Neuronal stem cell (in vitro differentiated cells): ENCODE data around the gene NOL7.

Experiments used
- DNase-seq: peaks from one replicate; pipeline ENCODE4 v3.0.0-alpha.2; 2013; ENCODE audit warnings: low spot score
- H2AFZ ChIP-seq: one replicate; pipeline ENCODE4 v1.6.1; 2013; ENCODE audit warnings: mild to moderate bottlenecking, low read length, inconsistent platforms
- H2AK5ac ChIP-seq: 2 replicates; pipeline ENCODE4 v1.6.1; 2013; ENCODE audit warnings: low read depth, mild to moderate bottlenecking, inconsistent platforms, low read length, moderate library complexity, mixed read lengths
- H2BK120ac ChIP-seq: 2 replicates; pipeline ENCODE4 v1.6.1; 2013; ENCODE audit warnings: low read depth, mild to moderate bottlenecking, inconsistent platforms, low read length, moderate library complexity, mixed read lengths
- H2BK12ac ChIP-seq: one replicate; pipeline ENCODE4 v1.6.1; 2013; ENCODE audit warnings: low read length, inconsistent platforms
- H2BK15ac ChIP-seq: 2 replicates; pipeline ENCODE4 v1.6.1; 2013; ENCODE audit warnings: mild to moderate bottlenecking, low read length, inconsistent platforms, mixed read lengths
- H2BK5ac ChIP-seq: one replicate; pipeline ENCODE4 v1.6.1; 2013; ENCODE audit warnings: inconsistent platforms, mild to moderate bottlenecking, low read length, moderate library complexity
- H3K14ac ChIP-seq: one replicate; pipeline ENCODE4 v1.6.1; 2013; ENCODE audit warnings: low read length, inconsistent platforms
- H3K18ac ChIP-seq: 2 replicates; pipeline ENCODE4 v1.6.1; 2013; ENCODE audit warnings: low read length, inconsistent platforms
- H3K23ac ChIP-seq: 2 replicates; pipeline ENCODE4 v1.6.1; 2013; ENCODE audit warnings: low read depth, mild to moderate bottlenecking, mixed read lengths, low read length, inconsistent platforms; ENCODE audit not compliant: poor library complexity
- H3K27ac ChIP-seq: replicated peaks from 3 replicates; pipeline ENCODE4 v1.5.1; 2013; ENCODE audit warnings: low read length, inconsistent platforms
- H3K27me3 ChIP-seq, 3 experiments: 2 replicates each; pipeline ENCODE4 v1.6.1; 2013; ENCODE audit warnings: low read length in 3 of 3, mild to moderate bottlenecking in 2 of 3, inconsistent platforms in 1 of 3, low read depth in 1 of 3, mixed read lengths in 1 of 3, moderate library complexity in 1 of 3; ENCODE audit not compliant: control insufficient read depth in 3 of 3, insufficient read depth in 3 of 3
- H3K36me3 ChIP-seq, 2 donors: replicated peaks in 1 of 2; 2 replicates each; pipeline ENCODE4 v1.6.1; 2013; ENCODE audit warnings: low read length in 2 of 2; ENCODE audit not compliant: control insufficient read depth in 2 of 2, insufficient read depth in 2 of 2
- H3K4ac ChIP-seq: 2 replicates; pipeline ENCODE4 v1.6.1; 2013; ENCODE audit warnings: inconsistent platforms, mild to moderate bottlenecking, low read length, moderate library complexity
- H3K4me1 ChIP-seq, 2 donors: 1 replicate in 1 of 2; 2 replicates in 1 of 2; pipeline ENCODE4 v1.6.1; 2013; ENCODE audit warnings: low read length in 2 of 2, low read depth in 1 of 2; ENCODE audit not compliant: control insufficient read depth in 2 of 2, insufficient read depth in 1 of 2
- H3K4me2 ChIP-seq: one replicate; pipeline ENCODE4 v1.6.1; 2013; ENCODE audit warnings: mild to moderate bottlenecking, low read length, inconsistent platforms; ENCODE audit not compliant: insufficient read depth, poor library complexity, severe bottlenecking
- H3K4me3 ChIP-seq, 2 donors: 2 replicates each; pipeline ENCODE4 v1.5.1; 2013; ENCODE audit warnings: low read length in 2 of 2, mild to moderate bottlenecking in 2 of 2, inconsistent platforms in 1 of 2, moderate library complexity in 1 of 2
- H3K79me1 ChIP-seq: one replicate; pipeline ENCODE4 v1.6.1; 2013; ENCODE audit warnings: low read depth, mild to moderate bottlenecking, inconsistent platforms, low read length, moderate library complexity
- H3K9ac ChIP-seq: one replicate; pipeline ENCODE4 v1.6.1; 2013; ENCODE audit warnings: mild to moderate bottlenecking, low read depth, low read length, inconsistent platforms; ENCODE audit not compliant: poor library complexity
- H3K9me3 ChIP-seq, 2 donors: replicated peaks in 1 of 2; 2 replicates each; pipeline versions ENCODE3 to v1.6.1; 2013; ENCODE audit warnings: low read length in 2 of 2, mild to moderate bottlenecking in 2 of 2, inconsistent platforms in 1 of 2, low read depth in 1 of 2, mixed read lengths in 1 of 2, moderate library complexity in 1 of 2; ENCODE audit not compliant: control insufficient read depth in 2 of 2, insufficient read depth in 1 of 2
- H4K8ac ChIP-seq: one replicate; pipeline ENCODE4 v1.6.1; 2013; ENCODE audit warnings: low read depth, mild to moderate bottlenecking, inconsistent platforms, low read length, moderate library complexity
- H4K91ac ChIP-seq: one replicate; pipeline ENCODE4 v1.6.1; 2013; ENCODE audit warnings: low read length, low read depth, mild to moderate bottlenecking, inconsistent platforms; ENCODE audit not compliant: poor library complexity
- WGBS, 2 donors: extraction: QIAGEN DNeasy Blood & Tissue Kit; methylation state at CpG; one replicate each; pipeline ENCODE4 v1.1.7; 2013; ENCODE audit warnings: missing lambda C conversion rate in 2 of 2, mixed read lengths in 1 of 2; ENCODE audit not compliant: insufficient read length in 2 of 2, insufficient replicate concordance in 1 of 2; ENCODE audit errors: extremely low coverage in 2 of 2; 5-methylcytosine and 5-hydroxymethylcytosine counted together

The NOL7 gene

DNA sequence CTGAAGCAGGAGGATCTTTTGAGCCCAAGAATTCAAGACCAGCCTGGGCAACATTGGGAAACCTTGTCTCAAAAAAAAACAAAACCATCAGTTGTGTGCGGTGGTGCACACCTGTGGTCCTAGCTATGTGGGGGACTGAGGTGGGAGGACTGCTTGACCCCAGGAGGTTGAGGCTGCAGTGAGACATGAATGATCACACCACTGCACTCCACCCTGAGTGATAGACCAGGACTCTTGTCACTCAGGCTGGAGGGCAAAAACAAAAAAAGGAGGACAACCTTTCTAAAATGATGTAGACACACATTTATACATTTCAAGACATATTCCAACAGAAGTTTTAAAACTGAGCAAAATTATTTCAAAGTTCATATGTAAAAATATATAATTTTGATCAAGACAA is 45.1 kb downstream of the NOL7 start:
- no CpG with 5 or more reads among the region's 1 CpG for WGBS, 2 donors
- H3K79me1 ChIP-seq, result peaks cover 3% of the 10 kb centered on the region
- H3K4me3 ChIP-seq, result no peak overlapping the region

DNA sequence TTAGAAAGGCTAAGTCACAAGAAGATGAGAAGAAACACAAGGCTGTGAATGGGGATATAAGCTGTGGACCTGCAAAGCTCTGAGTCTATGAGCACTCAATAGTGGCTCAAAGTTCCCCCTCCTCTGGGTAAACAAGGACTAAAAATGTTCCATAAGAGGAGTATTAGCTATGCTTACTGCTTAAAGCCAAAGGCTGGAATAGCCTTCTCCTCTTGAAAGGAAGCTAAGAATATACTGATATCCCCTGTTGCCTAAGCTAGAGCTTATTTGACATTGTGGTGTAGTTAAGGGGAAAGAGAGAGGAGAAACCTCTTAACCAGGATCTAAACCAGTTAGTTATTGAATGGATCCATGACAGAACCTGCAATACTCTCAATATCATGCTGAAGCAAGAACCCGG is 45.8 kb downstream of the NOL7 start:
- no peak overlapping the region for H3K4me2 ChIP-seq
- no peak overlapping the region for H2BK5ac ChIP-seq
- H3K4me3 ChIP-seq, result no peak overlapping the region
- no peak overlapping the region for H3K27ac ChIP-seq
- H3K4me1 ChIP-seq, result no peaks in the 10 kb centered on the region
- no peak overlapping the region for H2BK12ac ChIP-seq
- H3K79me1 ChIP-seq, result peaks cover 3% of the 10 kb centered on the region
- H3K14ac ChIP-seq, result no peak overlapping the region
- no peak overlapping the region for H2BK120ac ChIP-seq
- H3K9me3 ChIP-seq, result peaks cover 0 to 16% of the 10 kb centered on the region in 2 donors
- no peak for DNase-seq
- no CpG with 5 or more reads among the region's 1 CpG for WGBS, 2 donors
- no peak overlapping the region for H3K23ac ChIP-seq
- no peak overlapping the region for H3K4ac ChIP-seq
- H3K27me3 ChIP-seq, result no peaks in the 10 kb centered on the region
- H2BK15ac ChIP-seq, result no peak overlapping the region
- no peak overlapping the region for H2AK5ac ChIP-seq
- H2AFZ ChIP-seq, result no peak overlapping the region
- H3K9ac ChIP-seq, result no peak overlapping the region
- H3K36me3 ChIP-seq, result peaks cover 0 to 9% of the 10 kb centered on the region in 2 donors
- H4K8ac ChIP-seq, result no peak overlapping the region
- no peak overlapping the region for H3K18ac ChIP-seq
- H4K91ac ChIP-seq, result no peak overlapping the region

More for the DNA sequence above, 45.1 kb downstream of the NOL7 start:
- DNase-seq, result no peak
- Histone ChIP-seq H4K8ac (no peak overlapping the region), H3K14ac (no peak overlapping the region), H2BK15ac (no peak overlapping the region), H3K27me3 (no peaks in the 10 kb centered on the region), H2BK5ac (no peak overlapping the region), H3K9ac (no peak overlapping the region), H3K9me3 (peaks cover 0 to 16% of the 10 kb centered on the region in 2 donors), H2AFZ (no peak overlapping the region), H3K36me3 (peaks cover 0 to 14% of the 10 kb centered on the region in 2 donors), H4K91ac (no peak overlapping the region), H3K4me2 (no peak overlapping the region), H3K27ac (no peak overlapping the region), H2BK120ac (no peak overlapping the region), H3K4me1 (no peaks in the 10 kb centered on the region), H3K23ac (no peak overlapping the region), H3K18ac (no peak overlapping the region), H2BK12ac (no peak overlapping the region), H2AK5ac (no peak overlapping the region), H3K4ac (no peak overlapping the region)

- no peak for DNase-seq
- Histone ChIP-seq H3K4me2 (no peak overlapping the region), H3K27me3 (no peaks in the 10 kb centered on the region), H3K9me3 (peaks cover 0 to 16% of the 10 kb centered on the region in 2 donors), H4K91ac (no peak overlapping the region), H3K36me3 (peaks cover 0 to 6% of the 10 kb centered on the region in 2 donors), H3K23ac (no peak overlapping the region), H2BK15ac (no peak overlapping the region), H4K8ac (no peak overlapping the region), H3K4ac (no peak overlapping the region), H2AK5ac (no peak overlapping the region), H3K14ac (no peak overlapping the region), H3K9ac (no peak overlapping the region), H2BK5ac (no peak overlapping the region), H2BK120ac (no peak overlapping the region), H3K4me3 (no peak overlapping the region), H2BK12ac (no peak overlapping the region), H3K27ac (no peak overlapping the region), H3K18ac (no peak overlapping the region), H3K4me1 (no peaks in the 10 kb centered on the region), H2AFZ (no peak overlapping the region), H3K79me1 (peaks cover 3% of the 10 kb centered on the region)
- WGBS, 2 donors, result no CpG with 5 or more reads among the region's 2 CpGs
Observed at GRCh38 chr6:13661647-13662046, 46.5 kb downstream of the NOL7 start.

GRCh38 chr6:13662651-13663334 is 47.7 kb downstream of the NOL7 start:
- Histone ChIP-seq H3K4me2 (no peak overlapping the region), H3K9ac (no peak overlapping the region), H3K14ac (no peak overlapping the region), H2BK12ac (no peak overlapping the region), H3K23ac (no peak overlapping the region), H2BK15ac (no peak overlapping the region), H3K18ac (no peak overlapping the region), H2AK5ac (no peak overlapping the region), H4K8ac (no peak overlapping the region), H3K4me1 (no peaks in the 10 kb centered on the region), H3K79me1 (peaks cover 3% of the 10 kb centered on the region), H4K91ac (no peak overlapping the region), H3K27ac (no peak overlapping the region), H3K27me3 (no peaks in the 10 kb centered on the region), H2BK5ac (no peak overlapping the region), H3K4ac (no peak overlapping the region), H3K9me3 (peaks cover 0 to 18% of the 10 kb centered on the region in 2 donors), H3K36me3 (no peaks in the 10 kb centered on the region), H2AFZ (no peak overlapping the region), H3K4me3 (no peak overlapping the region), H2BK120ac (no peak overlapping the region)
- WGBS, 2 donors, result no CpG with 5 or more reads among the region's 3 CpGs
- DNase-seq, result no peak
